Measurements from ENCODE around the gene FBN3.

Gene FBN3

DNA sequence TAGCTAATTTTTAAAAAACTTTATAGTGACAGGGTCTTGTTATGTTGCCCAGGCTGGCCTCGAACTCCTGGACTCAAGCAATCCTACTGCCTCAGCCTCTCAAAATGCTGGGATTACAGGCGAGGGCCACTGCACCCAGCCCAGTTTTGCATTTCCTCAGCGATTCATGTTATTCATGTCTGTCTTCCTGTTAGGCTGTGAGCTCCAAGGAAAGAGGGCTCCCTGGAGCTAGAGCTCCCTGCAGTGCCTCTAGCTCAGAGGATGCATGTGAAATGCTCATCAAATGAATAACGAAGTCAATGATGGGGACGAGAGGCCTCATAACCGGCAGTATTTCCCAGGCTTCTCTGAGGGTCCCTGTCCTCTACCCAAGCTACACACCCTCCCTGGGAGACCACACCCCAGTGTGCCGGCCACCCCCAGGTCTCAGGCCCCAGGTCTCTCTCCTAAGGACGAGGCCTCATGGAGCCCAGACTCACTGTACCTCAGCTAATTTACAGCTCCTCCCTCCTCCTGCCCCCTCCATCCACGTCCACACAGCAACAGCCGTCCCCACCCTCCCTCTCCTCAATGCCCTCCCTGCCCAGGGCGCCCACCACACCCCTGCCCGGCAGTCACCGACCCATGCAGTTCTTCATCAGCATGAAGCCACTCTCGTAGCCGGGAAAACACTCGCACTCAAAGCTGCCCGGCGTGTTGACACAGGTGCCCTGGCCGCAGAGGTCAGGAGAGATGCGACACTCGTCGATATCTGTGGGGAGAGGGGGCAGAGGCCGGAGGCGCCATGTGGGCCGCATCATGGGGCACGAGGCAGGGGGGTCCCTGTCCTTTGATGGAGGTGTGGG lies 28.5 kb downstream of the FBN3 start:
- no peak for DNase-seq (ENCODE audit: low spot score)
- in situ Hi-C loops (cut with MboI; ENCODE audit: low pct_unique_long_range_greater_than_20kb, low sequenced_read_pairs, unreplicated experiment) = no loop called here
- TF ChIP-seq, protein P1, sequence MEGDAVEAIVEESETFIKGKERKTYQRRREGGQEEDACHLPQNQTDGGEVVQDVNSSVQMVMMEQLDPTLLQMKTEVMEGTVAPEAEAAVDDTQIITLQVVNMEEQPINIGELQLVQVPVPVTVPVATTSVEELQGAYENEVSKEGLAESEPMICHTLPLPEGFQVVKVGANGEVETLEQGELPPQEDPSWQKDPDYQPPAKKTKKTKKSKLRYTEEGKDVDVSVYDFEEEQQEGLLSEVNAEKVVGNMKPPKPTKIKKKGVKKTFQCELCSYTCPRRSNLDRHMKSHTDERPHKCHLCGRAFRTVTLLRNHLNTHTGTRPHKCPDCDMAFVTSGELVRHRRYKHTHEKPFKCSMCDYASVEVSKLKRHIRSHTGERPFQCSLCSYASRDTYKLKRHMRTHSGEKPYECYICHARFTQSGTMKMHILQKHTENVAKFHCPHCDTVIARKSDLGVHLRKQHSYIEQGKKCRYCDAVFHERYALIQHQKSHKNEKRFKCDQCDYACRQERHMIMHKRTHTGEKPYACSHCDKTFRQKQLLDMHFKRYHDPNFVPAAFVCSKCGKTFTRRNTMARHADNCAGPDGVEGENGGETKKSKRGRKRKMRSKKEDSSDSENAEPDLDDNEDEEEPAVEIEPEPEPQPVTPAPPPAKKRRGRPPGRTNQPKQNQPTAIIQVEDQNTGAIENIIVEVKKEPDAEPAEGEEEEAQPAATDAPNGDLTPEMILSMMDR (IDR thresholded peaks at IDR 0.05; ENCODE audit: extremely low read depth, insufficient read depth, missing control alignments) = no peak

DNA sequence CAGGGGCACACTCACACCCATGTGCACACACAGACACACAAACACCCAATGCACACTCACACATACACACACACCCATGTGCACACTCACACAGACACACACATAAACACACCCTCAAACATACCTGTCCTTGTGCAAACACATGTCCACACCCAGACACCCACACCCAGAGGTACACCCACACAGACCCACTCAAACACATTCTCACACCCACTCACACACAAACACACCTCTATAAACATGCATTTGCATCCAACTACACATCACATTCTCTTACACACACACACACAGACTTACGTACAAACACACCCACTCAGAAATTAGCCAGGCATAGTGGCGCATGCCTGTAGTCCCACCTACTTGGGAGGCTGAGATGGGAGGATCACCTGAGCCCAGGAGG lies 31.4 kb downstream of the FBN3 start:
- no peak for DNase-seq (ENCODE audit: low spot score)
- in situ Hi-C loops (cut with MboI; ENCODE audit: low pct_unique_long_range_greater_than_20kb, low sequenced_read_pairs, unreplicated experiment) = no loop called here
- TF ChIP-seq, protein P1 (IDR thresholded peaks at IDR 0.05; ENCODE audit: extremely low read depth, insufficient read depth, missing control alignments) = no peak

DNA sequence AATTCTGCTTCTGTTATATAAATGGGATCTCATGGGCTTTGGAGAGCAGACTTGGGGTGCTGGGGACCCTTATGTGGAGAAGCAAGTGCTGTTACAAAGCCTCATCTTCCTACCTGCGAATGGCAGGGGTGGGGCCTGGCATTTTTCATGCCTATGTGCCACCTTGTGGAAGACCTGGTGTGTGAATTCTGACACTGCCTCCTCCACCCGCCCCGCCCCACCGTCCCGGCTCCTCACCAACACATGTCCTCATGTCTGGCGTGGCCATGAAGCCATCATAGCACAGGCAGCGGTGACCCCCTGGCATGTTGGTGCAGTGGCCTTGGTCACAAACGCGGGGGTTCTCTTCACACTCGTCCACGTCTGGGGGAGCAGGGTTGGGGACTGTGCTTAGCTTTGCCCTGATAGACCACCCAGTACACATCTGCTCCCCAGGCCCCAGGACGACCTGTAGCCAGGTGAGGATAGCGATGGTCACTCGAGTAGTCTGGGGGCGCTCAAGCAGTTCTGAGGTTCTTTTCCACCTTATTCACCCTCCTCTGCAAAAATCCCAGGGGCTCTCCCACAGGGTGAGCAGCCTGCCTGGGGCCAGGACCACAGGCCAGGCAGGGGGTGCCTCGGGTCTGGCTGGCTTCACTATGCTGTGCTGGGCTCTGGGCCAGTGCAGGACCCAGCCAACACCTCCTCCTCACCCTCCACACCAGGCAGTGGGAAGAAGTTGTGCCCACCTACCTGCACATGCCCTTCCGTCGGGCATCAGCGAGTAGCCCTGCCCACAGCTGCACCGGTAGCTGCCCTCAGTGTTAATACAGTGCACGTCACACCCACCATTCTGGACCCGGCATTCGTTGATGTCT lies 32.7 kb downstream of the FBN3 start:
- TF ChIP-seq, protein P1 (IDR thresholded peaks at IDR 0.05; ENCODE audit: extremely low read depth, insufficient read depth, missing control alignments) = no peak
- DNase-seq (ENCODE audit: low spot score) = no peak
- in situ Hi-C loops (cut with MboI; ENCODE audit: low pct_unique_long_range_greater_than_20kb, low sequenced_read_pairs, unreplicated experiment) = no loop called here

DNA sequence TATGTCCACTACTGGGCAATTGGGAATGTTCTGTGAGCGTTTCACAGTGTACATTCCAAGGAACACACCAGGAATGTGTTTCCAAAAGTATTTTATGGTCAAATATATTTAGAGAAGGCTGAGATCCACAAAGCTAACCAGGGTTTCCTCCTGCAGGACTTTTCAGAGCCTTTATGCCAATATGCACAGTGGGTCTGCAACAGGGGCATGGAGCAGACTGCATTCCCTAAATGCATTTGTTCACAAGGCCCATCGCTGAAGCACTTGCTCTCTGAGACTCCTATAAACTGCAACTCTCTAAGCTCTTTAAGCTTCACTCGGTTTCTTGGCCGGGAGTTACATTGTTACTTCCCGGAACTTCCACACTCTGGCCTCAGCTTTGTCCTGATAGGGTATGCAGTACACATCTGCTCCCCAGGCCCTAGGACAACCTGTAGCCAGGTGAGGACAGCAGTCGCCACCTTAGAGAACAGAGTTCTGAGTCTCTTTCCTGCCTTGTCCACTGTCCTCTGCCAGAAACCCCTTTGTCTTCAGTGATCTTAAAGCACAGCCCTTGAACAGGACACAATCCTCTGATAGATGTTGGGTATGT lies 33.5 kb downstream of the FBN3 start:
- no peak for DNase-seq (ENCODE audit: low spot score)
- TF ChIP-seq, protein P1 (IDR thresholded peaks at IDR 0.05; ENCODE audit: extremely low read depth, insufficient read depth, missing control alignments) = no peak
- in situ Hi-C loops (cut with MboI; ENCODE audit: low pct_unique_long_range_greater_than_20kb, low sequenced_read_pairs, unreplicated experiment) = no loop called here

DNA sequence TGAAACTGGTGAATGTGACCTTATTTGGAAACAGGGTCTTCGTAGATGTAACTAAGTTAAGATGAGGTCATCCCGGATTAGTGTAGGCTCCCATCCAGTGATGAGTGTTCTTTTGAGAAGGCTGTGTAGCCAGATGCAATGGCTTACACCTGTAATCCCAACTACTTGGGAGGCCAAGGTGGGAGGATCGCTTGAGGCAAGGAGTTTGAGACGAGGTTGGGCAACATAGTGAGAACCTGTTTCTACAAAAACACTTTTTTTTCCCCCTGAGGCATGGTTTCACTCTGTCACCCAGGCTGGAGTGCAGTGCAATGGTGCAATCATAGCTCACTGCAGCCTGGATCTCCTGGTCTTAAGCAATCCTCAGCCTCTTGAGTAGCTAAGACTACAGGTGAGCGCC lies 36.4 kb downstream of the FBN3 start:
- in situ Hi-C loops (cut with MboI; ENCODE audit: low pct_unique_long_range_greater_than_20kb, low sequenced_read_pairs, unreplicated experiment) = no loop called here
- TF ChIP-seq, protein P1 (IDR thresholded peaks at IDR 0.05; ENCODE audit: extremely low read depth, insufficient read depth, missing control alignments) = no peak
- no peak for DNase-seq (ENCODE audit: low spot score)

DNA sequence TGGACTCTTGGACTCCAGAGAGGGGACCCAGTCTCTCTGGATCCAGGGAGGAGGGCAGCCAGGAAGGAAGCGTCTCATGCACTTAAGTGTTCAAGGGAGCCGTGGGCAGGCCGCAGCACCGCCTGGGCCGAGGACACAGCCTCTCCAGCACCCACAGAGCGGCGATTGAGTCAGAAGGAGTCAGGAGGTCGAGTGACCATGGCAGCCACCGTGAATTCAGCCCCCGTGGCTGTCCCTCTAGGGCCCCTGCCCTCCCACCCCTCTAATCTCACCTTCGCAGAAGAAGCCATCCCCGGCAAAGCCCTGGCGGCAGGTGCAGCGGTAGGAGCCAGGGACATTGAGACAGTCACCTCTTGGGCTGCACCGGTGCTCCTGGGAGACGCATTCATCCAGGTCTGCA lies 38.0 kb downstream of the FBN3 start:
- no peak for DNase-seq (ENCODE audit: low spot score)
- TF ChIP-seq, protein P1 (IDR thresholded peaks at IDR 0.05; ENCODE audit: extremely low read depth, insufficient read depth, missing control alignments) = no peak
- in situ Hi-C loops (cut with MboI; ENCODE audit: low pct_unique_long_range_greater_than_20kb, low sequenced_read_pairs, unreplicated experiment) = no loop called here
